Endothelial cell of umbilical vein (primary cell): ENCODE results near the gene ZNF462. TPM values are rescaled to one million over a fixed set of nuclear protein-coding genes. Genes with fewer than 3 reads are reported as not detected.

Experiments used
- BruUV-seq: library from RNA; stranded (reverse); fragments of 400-500 nt; replicated peaks from 2 replicates; lab custom pipeline; 2021; lab: Mats Ljungman, UMichigan
- CTCF ChIA-PET: fragments of 300-600, 350-600 bp; sonication (Branson Sonifier 250); formaldehyde crosslinking; loops from one replicate; lab custom pipeline; 2021; ENCODE audit warnings: antibody characterized with exemption, inconsistent platforms; lab: Charles Lee
- POLR2A ChIA-PET: fragments of 300-600, 350-600 bp; sonication (Branson Sonifier 250); formaldehyde crosslinking; loops from one replicate; lab custom pipeline; 2021; ENCODE audit warnings: antibody characterized with exemption, inconsistent platforms; lab: Charles Lee
- DNase-seq: peaks from one replicate; pipeline ENCODE4 v3.0.0-alpha.2; 2011; ENCODE audit warnings: low read depth, low spot score
- FAIRE-seq: peaks from 2 replicates; lab custom pipeline; 2011; peaks lifted over from hg19 to GRCh38; lab: Jason Lieb, UNC
- H2AFZ ChIP-seq: 2 replicates; pipeline ENCODE4 v1.6.0; 2012; ENCODE audit warnings: low read depth, low read length, control low read depth, inconsistent platforms
- H3K27ac ChIP-seq: 2 replicates; pipeline ENCODE4 v1.5.1; 2011; ENCODE audit warnings: low read depth, mild to moderate bottlenecking, control low read depth, low read length, moderate library complexity; ENCODE audit not compliant: insufficient read depth
- H3K27me3 ChIP-seq, 2 experiments: 2 replicates each; pipeline versions ENCODE4 v1.6.0 to v1.6.1; 2011; ENCODE audit warnings: low read length in 2 of 2, mixed read lengths in 1 of 2; ENCODE audit not compliant: control insufficient read depth in 2 of 2, insufficient read depth in 2 of 2
- H3K36me3 ChIP-seq, 2 experiments: 2 replicates in 1 of 2; 3 replicates in 1 of 2; pipeline ENCODE4 v1.5.1; 2011; ENCODE audit warnings: low read length in 2 of 2, mild to moderate bottlenecking in 1 of 2, moderate library complexity in 1 of 2; ENCODE audit not compliant: control insufficient read depth in 2 of 2, insufficient read depth in 2 of 2; ENCODE audit errors: extremely low read depth in 1 of 2
- H3K4me1 ChIP-seq: 3 replicates; pipeline ENCODE4 v1.5.1; 2011; ENCODE audit warnings: mild to moderate bottlenecking, low read length; ENCODE audit not compliant: control insufficient read depth, insufficient read depth; ENCODE audit errors: extremely low read depth
- H3K4me2 ChIP-seq: 2 replicates; pipeline ENCODE4 v1.6.1; 2011; ENCODE audit warnings: low read length, control low read depth, mixed read lengths; ENCODE audit not compliant: insufficient read depth
- H3K4me3 ChIP-seq, 3 experiments: fragments of 200-600 bp in 1 of 3; sonication (generic), shearing (Covaris generic) in 1 of 3; replicated peaks in 1 of 3; 2 replicates each; pipeline ENCODE4 v1.5.1; 2011 to 2016; ENCODE audit warnings: control low read depth in 3 of 3, low read length in 3 of 3, mild to moderate bottlenecking in 2 of 3, inconsistent platforms in 1 of 3, low read depth in 1 of 3, moderate library complexity in 1 of 3; ENCODE audit not compliant: insufficient read depth in 1 of 3
- H3K79me2 ChIP-seq: 2 replicates; pipeline ENCODE4 v1.6.0; 2012; ENCODE audit warnings: low read length, inconsistent platforms; ENCODE audit not compliant: control insufficient read depth, insufficient read depth
- H3K9ac ChIP-seq: replicated peaks from 2 replicates; pipeline ENCODE3; 2011; ENCODE audit warnings: low read length, control low read depth; ENCODE audit not compliant: insufficient read depth; ENCODE audit errors: extremely low read depth
- H3K9me1 ChIP-seq: replicated peaks from 3 replicates; pipeline ENCODE4 v1.6.0; 2011; ENCODE audit warnings: mild to moderate bottlenecking, low read length; ENCODE audit not compliant: control insufficient read depth, insufficient read depth; ENCODE audit errors: extremely low read depth
- H3K9me3 ChIP-seq: replicated peaks from 2 replicates; pipeline ENCODE4 v1.5.1; 2012; ENCODE audit warnings: low read length, inconsistent platforms; ENCODE audit not compliant: control insufficient read depth, insufficient read depth
- H4K20me1 ChIP-seq: replicated peaks from 2 replicates; pipeline ENCODE3; 2011; ENCODE audit warnings: mild to moderate bottlenecking, low read length; ENCODE audit not compliant: control insufficient read depth, insufficient read depth; ENCODE audit errors: extremely low read depth
- EZH2 ChIP-seq: IDR thresholded peaks from 2 replicates; pipeline ENCODE4 v1.6.1; 2012; ENCODE audit warnings: borderline replicate concordance, low read depth, mild to moderate bottlenecking, moderate library complexity, low read length, inconsistent platforms; ENCODE audit not compliant: severe bottlenecking
- FOS ChIP-seq: IDR thresholded peaks from 2 replicates; pipeline ENCODE4 v1.6.1; 2011; ENCODE audit warnings: mild to moderate bottlenecking, low read length, moderate library complexity, borderline replicate concordance; ENCODE audit not compliant: insufficient read depth
- JUN ChIP-seq: IDR thresholded peaks from 2 replicates; pipeline ENCODE4 v1.6.1; 2011; ENCODE audit warnings: borderline replicate concordance, low read depth; ENCODE audit not compliant: insufficient read length, insufficient read depth
- MYC ChIP-seq: IDR thresholded peaks from one replicate; pipeline ENCODE4 v1.6.1; 2011; ENCODE audit warnings: mild to moderate bottlenecking, low read depth, low read length
- POLR2A ChIP-seq: IDR thresholded peaks from 2 replicates; pipeline ENCODE4 v1.6.1; 2012; ENCODE audit warnings: low read depth, mild to moderate bottlenecking, control low read depth, low read length
- POLR2AphosphoS5 ChIP-seq: IDR thresholded peaks from 2 replicates; pipeline ENCODE4 v1.6.1; 2012; ENCODE audit warnings: low read depth, mild to moderate bottlenecking, control low read depth, low read length, moderate library complexity; ENCODE audit not compliant: insufficient read depth
- dilution Hi-C: fragments of 300-500 bp; cut with MboI; formaldehyde crosslinking; loops from one replicate; pipeline ENCODE4 v1.15.0; 2019; ENCODE audit warnings: low sequenced_read_pairs; ENCODE audit not compliant: extremely low pct_ligation_motif_present
- intact Hi-C: fragments of 100-400 bp; cut with micrococcal nuclease; formaldehyde crosslinking; loops from one replicate; pipeline ENCODE4 v1.10.0; 2022
- polyA plus RNA-seq, 4 experiments: library from polyadenylated mRNA; depleted of rRNA in 3 of 4; stranded (reverse) in 3 of 4; unstranded in 1 of 4; fragments of >200 nt; gene quantifications; 2 replicates each; pipeline versions ENCODE4 v1.2.1 to v1.2.3, GENCODE V29; 2011 to 2012; ENCODE audit warnings: missing spikeins in 1 of 4
- total RNA-seq: library from RNA; stranded (reverse); gene quantifications from 2 replicates; pipeline ENCODE4 v1.2.3, GENCODE V29; 2021
- TF ChIP-seq, protein P1 (sequence below), 2 donors: IDR thresholded peaks; 1 replicate in 1 of 2; 2 replicates in 1 of 2; pipeline ENCODE4 v1.5.1; 2011; ENCODE audit warnings: low read length in 2 of 2, mild to moderate bottlenecking in 2 of 2, moderate library complexity in 2 of 2, control low read depth in 1 of 2, inconsistent platforms in 1 of 2, low read depth in 1 of 2; ENCODE audit not compliant: insufficient read depth in 1 of 2; ENCODE audit errors: extremely low read depth in 1 of 2

Gene ZNF462
- total and polyA plus RNA-seq, 2 donors (not counting 3 experiments of a cell fraction or from before 2014, with no cell fraction given) = 6.2 to 24.7 TPM

DNA sequence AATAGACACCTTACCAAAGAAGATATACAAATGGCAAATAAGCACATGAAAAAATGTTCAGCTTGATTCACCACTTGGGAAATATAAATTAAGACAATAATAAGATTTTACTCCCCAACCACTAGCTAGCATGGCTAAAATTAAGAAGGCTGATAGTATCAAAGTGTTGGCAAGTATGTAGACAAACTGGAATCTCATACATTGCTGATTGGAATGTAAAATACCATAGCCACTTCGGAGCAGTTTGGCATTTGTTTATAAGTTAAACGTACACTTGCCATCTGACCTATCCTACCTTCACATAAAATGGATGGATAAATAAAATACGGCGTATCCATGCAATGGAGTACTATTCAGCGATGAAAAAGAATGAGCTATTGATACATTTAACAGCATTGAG is 129.2 kb downstream of the ZNF462 start:
- no peak overlapping the region for H2AFZ ChIP-seq
- H3K4me1 ChIP-seq = no peaks in the 10 kb centered on the region
- FAIRE-seq (no peak), DNase-seq (no peak)
- TF ChIP-seq POLR2AphosphoS5 (no peak), JUN (no peak), MYC (no peak), EZH2 (no peak), POLR2A (no peak)
- no peaks in the 10 kb centered on the region for H3K36me3 ChIP-seq
- dilution Hi-C loops (no loop called here), intact Hi-C loops (no loop called here)
- no peak overlapping the region for H3K4me3 ChIP-seq
- no peaks in the 10 kb centered on the region for H4K20me1 ChIP-seq
- H3K9me1 ChIP-seq = no peaks in the 10 kb centered on the region
- H3K27me3 ChIP-seq = no peaks in the 10 kb centered on the region
- ChIA-PET CTCF (no interaction called here), POLR2A (no interaction called here)
- H3K9ac ChIP-seq = no peak overlapping the region
- BruUV-seq = no TSS peak
- no peak overlapping the region for H3K4me2 ChIP-seq
- H3K27ac ChIP-seq = no peak overlapping the region
- H3K79me2 ChIP-seq = no peaks in the 10 kb centered on the region
- no peaks in the 10 kb centered on the region for H3K9me3 ChIP-seq

DNA sequence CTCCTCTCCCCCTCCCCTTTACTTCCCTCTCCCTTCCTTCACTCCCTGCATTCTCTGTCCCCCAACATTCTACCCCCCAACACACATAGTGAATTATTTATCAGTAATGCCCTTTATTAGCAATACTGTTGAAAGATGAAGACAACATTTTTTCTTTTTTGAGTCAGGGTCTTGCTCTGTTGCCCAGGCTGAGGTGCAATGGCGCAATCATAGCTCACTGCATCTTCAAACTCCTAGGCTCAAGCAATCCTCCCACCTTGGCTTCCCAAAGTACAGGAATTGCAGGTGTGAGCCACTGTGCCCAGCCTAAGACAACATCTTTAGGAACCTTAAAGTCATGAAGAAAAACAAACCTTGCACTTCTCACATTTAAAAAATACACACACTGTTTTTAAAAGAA is 130.6 kb downstream of the ZNF462 start:
- Histone ChIP-seq H3K36me3 (no peaks in the 10 kb centered on the region), H3K9me3 (no peaks in the 10 kb centered on the region), H3K4me2 (no peak overlapping the region), H3K9me1 (no peaks in the 10 kb centered on the region), H3K4me3 (no peak overlapping the region), H3K4me1 (no peaks in the 10 kb centered on the region), H3K79me2 (no peaks in the 10 kb centered on the region), H3K27ac (no peak overlapping the region), H3K27me3 (no peaks in the 10 kb centered on the region), H2AFZ (no peak overlapping the region), H3K9ac (no peak overlapping the region), H4K20me1 (no peaks in the 10 kb centered on the region)
- BruUV-seq = no TSS peak
- TF ChIP-seq POLR2A (no peak), JUN (no peak), EZH2 (no peak), FOS (no peak), MYC (no peak), POLR2AphosphoS5 (no peak)
- TF ChIP-seq, protein P1, sequence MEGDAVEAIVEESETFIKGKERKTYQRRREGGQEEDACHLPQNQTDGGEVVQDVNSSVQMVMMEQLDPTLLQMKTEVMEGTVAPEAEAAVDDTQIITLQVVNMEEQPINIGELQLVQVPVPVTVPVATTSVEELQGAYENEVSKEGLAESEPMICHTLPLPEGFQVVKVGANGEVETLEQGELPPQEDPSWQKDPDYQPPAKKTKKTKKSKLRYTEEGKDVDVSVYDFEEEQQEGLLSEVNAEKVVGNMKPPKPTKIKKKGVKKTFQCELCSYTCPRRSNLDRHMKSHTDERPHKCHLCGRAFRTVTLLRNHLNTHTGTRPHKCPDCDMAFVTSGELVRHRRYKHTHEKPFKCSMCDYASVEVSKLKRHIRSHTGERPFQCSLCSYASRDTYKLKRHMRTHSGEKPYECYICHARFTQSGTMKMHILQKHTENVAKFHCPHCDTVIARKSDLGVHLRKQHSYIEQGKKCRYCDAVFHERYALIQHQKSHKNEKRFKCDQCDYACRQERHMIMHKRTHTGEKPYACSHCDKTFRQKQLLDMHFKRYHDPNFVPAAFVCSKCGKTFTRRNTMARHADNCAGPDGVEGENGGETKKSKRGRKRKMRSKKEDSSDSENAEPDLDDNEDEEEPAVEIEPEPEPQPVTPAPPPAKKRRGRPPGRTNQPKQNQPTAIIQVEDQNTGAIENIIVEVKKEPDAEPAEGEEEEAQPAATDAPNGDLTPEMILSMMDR (IDR thresholded peaks at IDR 0.05; ENCODE audit: extremely low read depth in 1 of 2, insufficient read depth in 1 of 2, low read depth in 1 of 2, low read length in 2 of 2) = no peak
- dilution Hi-C loops (no loop called here), intact Hi-C loops (no loop called here)
- FAIRE-seq (no peak), DNase-seq (no peak)
- ChIA-PET CTCF (no interaction called here), POLR2A (no interaction called here)
